K562 (cell line): ENCODE measurements around the gene KRAS. TPM values are rescaled to one million over a fixed set of nuclear protein-coding genes. Genes with fewer than 3 reads are reported as not detected.

Experiments
- ETV6 ChIP-seq, 3 experiments: fragments of 150-350 bp in 1 of 3; sonication (generic) in 1 of 3; formaldehyde crosslinking in 1 of 3; IDR thresholded peaks; 2 replicates each; pipeline versions ENCODE4 v1.6.1 to v1.8.0; 2014 to 2022; ENCODE audit warnings: borderline replicate concordance in 2 of 3, low read depth in 2 of 3, antibody characterized with exemption in 1 of 3, low read length in 1 of 3, mild to moderate bottlenecking in 1 of 3, missing genetic modification reagents in 1 of 3
- FUS ChIP-seq: fragments of 200-400 bp; formaldehyde crosslinking; optimal IDR thresholded peaks from 2 replicates; pipeline ENCODE3; 2017; ENCODE audit warnings: low read depth, low read length
- GABPB1 ChIP-seq: sonication (generic); formaldehyde crosslinking; IDR thresholded peaks from 2 replicates; pipeline ENCODE4 v1.8.0; 2022; ENCODE audit warnings: mild to moderate bottlenecking, missing genetic modification reagents
- LEF1 ChIP-seq: fragments of 450-650 bp; IDR thresholded peaks from 2 replicates; pipeline ENCODE4 v1.6.1; 2016; ENCODE audit warnings: mild to moderate bottlenecking
- MAX ChIP-seq: sonication (generic); formaldehyde crosslinking; IDR thresholded peaks from 2 replicates; pipeline ENCODE4 v1.9.0; 2022; ENCODE audit warnings: mild to moderate bottlenecking, missing genetic modification reagents
- NCOA1 ChIP-seq: fragments of 450-650 bp; IDR thresholded peaks from 2 replicates; pipeline ENCODE4 v1.6.1; 2016; ENCODE audit warnings: low read depth
- POLR2AphosphoS5 ChIP-seq: IDR thresholded peaks from 2 replicates; pipeline ENCODE4 v1.6.1; 2011; ENCODE audit warnings: mild to moderate bottlenecking, low read depth, low read length, moderate library complexity; ENCODE audit not compliant: control insufficient read depth, insufficient read depth
- SIN3B ChIP-seq: fragments of 450-650 bp; IDR thresholded peaks from 2 replicates; pipeline ENCODE4 v1.6.1; 2017; ENCODE audit warnings: low read depth, mild to moderate bottlenecking, moderate library complexity
- TFAP4 ChIP-seq: sonication (generic); formaldehyde crosslinking; IDR thresholded peaks from 2 replicates; pipeline ENCODE4 v1.8.0; 2022; ENCODE audit warnings: missing genetic modification reagents, mild to moderate bottlenecking, moderate library complexity, borderline replicate concordance
- ZBTB40 ChIP-seq, 2 experiments: fragments of 450-650 bp in 1 of 2; sonication (generic) in 1 of 2; formaldehyde crosslinking in 1 of 2; IDR thresholded peaks; 2 replicates each; pipeline versions ENCODE4 v1.7.1 to v1.9.0; 2016 to 2022; ENCODE audit warnings: inconsistent platforms in 1 of 2, mild to moderate bottlenecking in 1 of 2, missing genetic modification reagents in 1 of 2
- ZNF274 ChIP-seq: IDR thresholded peaks from 2 replicates; pipeline ENCODE4 v1.6.1; 2011; ENCODE audit warnings: low read depth, mild to moderate bottlenecking, low read length, moderate library complexity, borderline replicate concordance
- ZNF395 ChIP-seq: fragments of 200-800 bp; sonication (Bioruptor generic); IDR thresholded peaks from 2 replicates; pipeline ENCODE4 v1.6.1; 2017; ENCODE audit warnings: missing genetic modification characterization, missing compliant biosample characterization
- ZNF561 ChIP-seq: fragments of 450-650 bp; formaldehyde crosslinking; conservative IDR thresholded peaks from 2 replicates; pipeline ENCODE4 v1.4.0; 2020; ENCODE audit warnings: mild to moderate bottlenecking, moderate library complexity
- polyA plus RNA-seq, 8 experiments: library from polyadenylated mRNA; depleted of rRNA in 4 of 8; stranded (reverse) in 5 of 8; unstranded in 3 of 8; fragments of >200 nt; fragmentation: Nextera tagmentation in 2 of 8; fragmentation: Illumina TruSeq in 1 of 8; extraction: Ambion mirVana in 2 of 8; extraction: Trizol in 1 of 8; gene quantifications; 2 replicates each; pipeline versions ENCODE4 v1.2.1 to v1.2.3, GENCODE V29; 2011 to 2014; ENCODE audit warnings: inconsistent platforms in 1 of 8, missing spikeins in 1 of 8
- total RNA-seq, 7 experiments: library from RNA; depleted of rRNA in 6 of 7; stranded (reverse); fragments of >200 nt in 6 of 7; fragmentation: Illumina TruSeq in 2 of 7; extraction: Trizol in 2 of 7; gene quantifications; 2 replicates each; pipeline versions ENCODE4 v1.2.1 to v1.2.3, GENCODE V29; 2011 to 2021; ENCODE audit warnings: low replicate concordance in 1 of 7

Gene KRAS
- total and polyA plus RNA-seq, 9 of the 15 experiments (the other 6 are each of a cell fraction or from before 2014, with no cell fraction given): 7.2 to 21.2 (median 12.7) TPM

DNA sequence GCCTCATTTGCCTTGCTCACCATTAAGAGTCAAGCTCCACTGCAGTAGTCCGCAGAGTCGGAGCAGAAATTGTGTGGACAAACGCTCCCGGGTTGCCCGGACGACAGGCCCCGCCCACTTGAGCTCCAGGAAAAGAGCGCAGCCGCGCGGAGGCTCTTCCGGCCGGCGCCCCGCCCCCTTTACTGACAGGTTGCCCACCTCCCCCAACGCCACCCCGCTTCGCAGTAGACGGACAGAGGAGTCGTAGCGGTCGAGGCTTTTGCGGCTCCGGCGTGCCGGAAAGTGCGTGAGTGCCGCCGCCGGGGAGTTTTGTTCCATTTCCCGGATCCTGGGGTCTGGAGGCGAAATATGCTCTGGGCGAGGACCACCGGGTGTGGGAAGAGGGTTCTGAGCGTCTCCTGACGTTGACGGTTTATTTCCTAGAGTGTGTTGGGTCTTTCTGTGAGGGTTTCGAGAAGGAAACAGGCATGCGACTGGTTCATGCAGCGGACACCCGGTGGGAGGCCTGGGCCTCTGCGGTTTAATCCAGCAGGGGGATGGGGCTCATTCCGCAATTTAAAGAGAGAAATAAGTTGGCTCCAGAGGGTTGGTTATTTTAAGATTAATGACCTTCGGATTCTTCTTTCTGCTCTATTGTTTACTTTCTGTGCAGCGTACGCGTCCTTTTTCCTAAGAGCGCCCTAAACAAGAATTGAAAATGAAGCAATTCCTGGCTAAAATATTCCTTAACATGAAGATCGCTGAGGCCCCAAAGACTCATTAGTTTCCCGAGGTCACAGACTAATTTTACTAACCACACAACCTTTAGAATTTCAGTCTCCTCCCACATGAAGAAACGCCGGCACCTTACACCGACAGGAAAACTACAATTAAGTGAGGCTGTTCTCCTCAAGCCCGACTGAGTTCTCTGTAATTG is 55.4 kb downstream of the KRAS start, which contains the start of the genes DNAI7 and ETFRF1 (continued):
- TF ChIP-seq MAX (CRISPR knock-in tag) (0 out of 2 replicates have a peak, but pooled peaks have one; percentile 31), ZNF395 (CRISPR knock-in tag) (peak; percentile 58; the same call in 1 of the 2 replicates), LEF1 (peak; percentile 60; the same call in 1 of the 2 replicates), SIN3B (peak; percentile 41; the same call in 1 of the 2 replicates), NCOA1 (peak; percentile 39; the same call in 1 of the 2 replicates), ZBTB40 (IDR thresholded peaks at IDR 0.05) (0 out of 2 replicates have a peak, but pooled peaks have one; percentile 51), ZBTB40 (CRISPR knock-in tag; IDR thresholded peaks at IDR 0.05) (no peak), ZNF274 (no peak), GABPB1 (CRISPR knock-in tag) (peak; percentile 78), POLR2AphosphoS5 (peak; percentile 86), ETV6 (IDR thresholded peaks at IDR 0.05; ENCODE audit: borderline replicate concordance in 1 of 2, low read depth in 2 of 2, low read length in 1 of 2) (0 out of 4 replicates have a peak, but pooled peaks of 1 of the 2 experiments have one; percentile 22), ETV6 (CRISPR knock-in tag; IDR thresholded peaks at IDR 0.05; ENCODE audit: borderline replicate concordance) (no peak), FUS (no peak), ZNF561 (no peak), TFAP4 (CRISPR knock-in tag) (peak; percentile 72; the same call in 1 of the 2 replicates)
